ENCODE data around the gene RDX. TPM values are rescaled to one million over a fixed set of nuclear protein-coding genes. Genes with fewer than 3 reads are reported as not detected.
"Not testable (repeated sequence)": the region's sequence is repeated elsewhere in the genome, so short reads cannot be mapped to it uniquely, and the experiment has no call there.

The RDX gene
- total RNA-seq, 1 donor from 2014 or later: 105 TPM

- no peak for TF ChIP-seq CTCF (IDR thresholded peaks at IDR 0.05)
These were observed 16.3 kb upstream of the RDX start for GRCh38 chr11:110312670-110313069.

DNA sequence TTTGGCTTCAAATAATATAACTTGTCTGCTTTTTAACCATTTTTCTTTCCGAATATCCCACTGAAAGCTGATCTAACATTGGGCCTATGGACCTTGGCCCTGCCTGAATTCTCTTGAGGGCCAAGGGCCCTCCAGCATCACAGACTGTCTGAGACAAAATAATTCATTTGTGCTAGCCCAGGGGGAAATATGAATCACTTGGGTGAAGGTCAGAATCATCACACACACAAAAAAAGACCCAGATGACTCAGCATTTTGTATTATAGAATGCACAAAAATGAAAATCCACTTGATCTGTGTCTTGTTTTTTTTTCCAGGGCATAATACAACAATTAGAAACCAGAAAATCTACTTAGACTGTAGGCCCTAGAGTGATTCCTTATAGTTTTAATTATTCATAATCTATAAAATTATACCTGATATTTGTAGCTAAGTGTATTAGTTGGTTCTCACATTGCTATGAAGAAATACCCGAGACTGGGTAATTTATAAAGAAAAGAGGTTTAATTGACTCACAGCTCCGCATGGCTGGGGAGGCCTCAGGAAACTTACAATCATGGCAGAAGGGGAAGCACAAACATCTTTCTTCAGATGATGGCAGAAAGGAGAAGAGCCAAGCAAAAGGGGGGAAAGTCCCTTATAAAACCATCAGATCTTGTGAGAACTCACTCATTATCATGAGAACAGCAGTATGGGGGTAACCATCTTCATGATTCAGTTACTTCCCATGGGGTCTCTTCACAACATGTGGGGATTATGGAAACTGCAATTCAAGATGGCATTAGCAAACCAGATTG is 15.6 kb upstream of the RDX start:
- H3K36me3 ChIP-seq: no peaks in the 10 kb centered on the region
- no peaks in the 10 kb centered on the region for H3K9me3 ChIP-seq
- no peak for TF ChIP-seq CTCF (IDR thresholded peaks at IDR 0.05)
- DNase-seq (ENCODE audit: low spot score in 2 of 2): no peak
- H3K27me3 ChIP-seq: no peaks in the 10 kb centered on the region
- H3K4me3 ChIP-seq: no peak overlapping the region
- H3K4me1 ChIP-seq: no peaks in the 10 kb centered on the region
- no peak overlapping the region for H3K27ac ChIP-seq
- intact Hi-C loops (cut with DNase I): no loop called here

More at GRCh38 chr11:110312670-110313069, 16.3 kb upstream of the RDX start:
- Histone ChIP-seq H3K27ac (no peak overlapping the region), H3K4me1 (no peaks in the 10 kb centered on the region), H3K4me3 (no peak overlapping the region), H3K27me3 (no peaks in the 10 kb centered on the region), H3K9me3 (no peaks in the 10 kb centered on the region), H3K36me3 (no peaks in the 10 kb centered on the region)
- intact Hi-C loops (cut with DNase I): no loop called here
- no peak for DNase-seq (ENCODE audit: low spot score in 2 of 2)

DNA sequence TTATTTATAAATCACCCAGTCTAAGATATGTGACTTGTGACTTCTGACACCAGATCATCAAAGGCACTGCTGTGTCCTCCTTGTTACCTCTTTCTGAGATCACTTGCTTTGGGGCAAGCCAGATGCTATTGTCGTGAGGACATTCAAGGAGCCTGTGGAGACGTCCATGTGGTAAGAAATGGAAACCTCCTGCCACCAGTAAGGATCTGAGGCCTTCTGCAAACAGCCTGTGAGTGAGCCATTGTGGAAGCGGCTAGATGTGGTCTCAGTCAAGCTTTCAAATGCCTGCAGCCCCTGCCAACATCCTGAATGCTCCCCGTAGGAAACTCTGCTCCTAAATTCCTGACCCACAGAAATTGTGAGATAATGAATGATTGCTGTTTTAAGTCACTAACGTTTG is 11.7 kb upstream of the RDX start:
- intact Hi-C loops (cut with DNase I): no loop called here
- Histone ChIP-seq H3K27me3 (no peaks in the 10 kb centered on the region), H3K9me3 (no peaks in the 10 kb centered on the region), H3K4me3 (no peak overlapping the region), H3K27ac (no peak overlapping the region), H3K4me1 (no peaks in the 10 kb centered on the region), H3K36me3 (no peaks in the 10 kb centered on the region)
- TF ChIP-seq CTCF (IDR thresholded peaks at IDR 0.05): no peak
- DNase-seq (ENCODE audit: low spot score in 2 of 2): no peak

DNA sequence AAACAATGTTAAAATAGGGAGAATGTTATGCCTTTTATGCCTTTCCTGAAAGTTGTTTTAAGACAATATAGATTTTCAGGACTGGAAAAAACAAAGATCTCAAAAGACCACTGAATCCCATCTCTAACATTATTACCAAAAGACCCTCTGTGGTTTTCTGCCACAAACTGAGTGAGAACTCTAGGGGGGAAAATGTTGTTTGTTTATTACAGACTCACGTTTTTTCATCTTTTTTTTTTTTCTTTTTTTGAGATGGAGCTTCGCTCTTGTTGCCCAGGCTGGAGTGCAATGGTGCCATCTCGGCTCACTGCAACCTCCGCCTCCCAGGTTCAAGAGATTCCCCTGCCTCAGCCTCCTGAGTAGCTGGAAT is 9.6 kb upstream of the RDX start:
- H3K27me3 ChIP-seq; intact Hi-C loops (cut with DNase I); H3K4me3 ChIP-seq: not testable (repeated sequence)

DNA sequence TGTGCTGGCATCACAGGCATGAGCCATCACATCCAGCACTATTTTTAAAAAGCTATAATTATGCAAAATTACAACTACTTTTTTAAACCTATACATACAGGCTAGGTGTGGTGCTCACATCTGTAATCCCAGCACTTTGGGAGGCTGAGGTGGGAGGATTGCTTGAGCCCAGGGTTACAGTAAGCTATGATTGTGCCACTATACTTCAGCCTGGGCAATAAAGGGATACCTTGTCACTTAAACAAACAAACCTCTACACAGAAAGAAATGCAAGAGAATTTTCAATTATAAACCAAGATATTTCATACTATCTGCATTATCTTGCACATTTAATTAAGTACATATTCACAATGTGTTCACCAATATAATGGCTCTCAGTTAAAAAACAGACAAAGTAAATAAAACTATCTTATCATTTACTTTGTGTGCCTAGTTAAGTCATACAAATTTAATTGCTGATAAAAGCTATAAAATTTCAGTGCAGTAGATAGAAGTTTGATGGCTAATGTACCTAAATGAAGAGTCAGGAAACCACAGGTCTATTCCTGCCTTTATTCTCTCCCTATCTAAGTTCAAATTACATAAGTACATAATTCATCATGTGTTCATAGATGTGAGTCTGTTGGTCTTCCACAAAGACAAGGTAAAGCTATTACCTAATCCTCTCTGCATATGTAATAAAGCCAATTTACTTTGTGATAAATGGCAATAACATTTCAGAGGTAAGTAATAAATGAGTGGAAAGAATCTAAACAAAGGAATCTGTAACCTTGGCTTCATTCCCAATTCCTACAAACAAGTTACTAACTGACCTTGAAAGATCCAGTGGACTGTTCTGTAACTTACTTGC is 9.0 kb upstream of the RDX start:
- Histone ChIP-seq H3K36me3 (no peaks in the 10 kb centered on the region), H3K9me3 (no peaks in the 10 kb centered on the region), H3K4me1 (no peaks in the 10 kb centered on the region), H3K27me3 (no peaks in the 10 kb centered on the region), H3K27ac (no peak overlapping the region), H3K4me3 (no peak overlapping the region)
- intact Hi-C loops (cut with DNase I): no loop called here
- DNase-seq (ENCODE audit: low spot score in 2 of 2): no peak
- TF ChIP-seq CTCF (IDR thresholded peaks at IDR 0.05): no peak

More for the DNA sequence above, 9.6 kb upstream of the RDX start:
- H3K4me1 ChIP-seq; H3K9me3 ChIP-seq; H3K27ac ChIP-seq; H3K36me3 ChIP-seq; DNase-seq (ENCODE audit: low spot score in 2 of 2): not testable (repeated sequence)

DNA sequence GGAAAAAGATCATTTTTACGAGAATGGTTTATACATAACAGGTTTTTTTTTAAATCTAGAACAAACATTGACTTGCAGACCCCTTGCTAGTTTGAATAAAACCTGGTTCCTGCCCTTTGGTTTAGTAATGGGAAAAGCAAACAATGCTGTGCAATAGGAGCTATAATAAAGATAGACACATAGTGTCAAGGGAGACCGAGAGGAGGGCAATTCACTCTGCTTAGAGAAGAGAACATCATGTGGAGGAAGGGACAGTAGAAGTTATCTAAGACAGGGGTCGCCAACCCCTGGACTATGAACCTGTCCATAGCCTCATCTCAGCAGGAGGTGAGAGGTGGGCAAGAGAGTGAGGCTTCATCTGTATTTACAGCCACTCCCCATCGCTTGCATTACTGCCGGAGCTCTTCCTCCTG is 7.0 kb upstream of the RDX start:
- no peaks in the 10 kb centered on the region for H3K9me3 ChIP-seq
- no peak for DNase-seq (ENCODE audit: low spot score in 2 of 2)
- intact Hi-C loops (cut with DNase I): no loop called here
- TF ChIP-seq CTCF (IDR thresholded peaks at IDR 0.05): no peak
- H3K27me3 ChIP-seq: no peaks in the 10 kb centered on the region
- H3K36me3 ChIP-seq: no peaks in the 10 kb centered on the region
- no peaks in the 10 kb centered on the region for H3K4me1 ChIP-seq
- no peak overlapping the region for H3K27ac ChIP-seq
- H3K4me3 ChIP-seq: no peak overlapping the region
